SK-N-SH (cell line): ENCODE results near the gene CD81. TPM values are rescaled to one million over a fixed set of nuclear protein-coding genes. Genes with fewer than 3 reads are reported as not detected.

Experiments
- CTCF ChIA-PET: fragments of 300-600, 350-600 bp; formaldehyde crosslinking; extraction: SDS; loops from one replicate; lab custom pipeline; 2021; lab: Yijun Ruan, JAX
- POLR2A ChIA-PET: fragments of 350-600 bp; sonication (Branson Sonifier 250); formaldehyde crosslinking; extraction: SDS; loops from one replicate; lab custom pipeline; 2020; ENCODE audit warnings: antibody characterized with exemption, inconsistent platforms; lab: Yijun Ruan, JAX
- DNase-seq: peaks from one replicate; pipeline ENCODE4 v3.0.0; 2012
- H2AFZ ChIP-seq: fragments of 200-600 bp; sonication (generic); 2 replicates; pipeline ENCODE4 v1.8.1; 2016; ENCODE audit warnings: antibody characterized with exemption, mild to moderate bottlenecking, low read depth
- H3F3A ChIP-seq: fragments of 200-600 bp; sonication (generic); replicated peaks from 2 replicates; pipeline ENCODE3; 2016; ENCODE audit warnings: antibody characterized with exemption, mild to moderate bottlenecking; ENCODE audit not compliant: insufficient read depth
- H3K27ac ChIP-seq, 2 experiments: fragments of 200-500 bp in 1 of 2; fragments of 200-600 bp in 1 of 2; sonication (Bioruptor generic) in 1 of 2; sonication (generic), shearing (Covaris generic) in 1 of 2; 2 replicates each; pipeline versions ENCODE4 v1.5.1 to v1.6.1; 2014 to 2016; ENCODE audit warnings: low read depth in 2 of 2, inconsistent platforms in 1 of 2, low read length in 1 of 2, mild to moderate bottlenecking in 1 of 2, mixed read lengths in 1 of 2
- H3K27me3 ChIP-seq: fragments of 200-600 bp; sonication (generic), shearing (Covaris generic); 2 replicates; pipeline ENCODE4 v1.6.1; 2016; ENCODE audit warnings: mixed run types; ENCODE audit not compliant: insufficient read depth
- H3K36me3 ChIP-seq, 2 experiments: fragments of 200-500 bp in 1 of 2; fragments of 200-600 bp in 1 of 2; sonication (Bioruptor generic) in 1 of 2; sonication (generic) in 1 of 2; replicated peaks in 1 of 2; 2 replicates each; pipeline versions ENCODE3 to v1.5.1; 2014 to 2016; ENCODE audit warnings: low read length in 1 of 2, mild to moderate bottlenecking in 1 of 2; ENCODE audit not compliant: insufficient read depth in 2 of 2, control insufficient read depth in 1 of 2
- H3K4me1 ChIP-seq, 2 experiments: fragments of 200-500 bp in 1 of 2; fragments of 200-600 bp in 1 of 2; sonication (Bioruptor generic) in 1 of 2; sonication (generic), shearing (Covaris generic) in 1 of 2; 2 replicates each; pipeline versions ENCODE4 v1.5.1 to v1.6.1; 2014 to 2016; ENCODE audit warnings: low read depth in 1 of 2, low read length in 1 of 2, mixed run types in 1 of 2; ENCODE audit not compliant: insufficient read depth in 2 of 2, control insufficient read depth in 1 of 2
- H3K4me2 ChIP-seq: fragments of 200-600 bp; sonication (generic), shearing (Covaris generic); 2 replicates; pipeline ENCODE4 v1.6.1; 2017; ENCODE audit warnings: mixed run types
- H3K4me3 ChIP-seq, 2 experiments: fragments of 200-500 bp in 1 of 2; fragments of 200-600 bp in 1 of 2; sonication (Bioruptor generic) in 1 of 2; sonication (generic), shearing (Covaris generic) in 1 of 2; 2 replicates each; pipeline versions ENCODE4 v1.5.1 to v1.8.1; 2014 to 2016; ENCODE audit warnings: low read depth in 2 of 2, inconsistent platforms in 1 of 2, low read length in 1 of 2, mild to moderate bottlenecking in 1 of 2, mixed read lengths in 1 of 2, moderate library complexity in 1 of 2
- H3K79me2 ChIP-seq: fragments of 200-600 bp; sonication (generic); 2 replicates; pipeline ENCODE4 v1.8.1; 2017; ENCODE audit warnings: mild to moderate bottlenecking; ENCODE audit not compliant: insufficient read depth
- H3K9ac ChIP-seq: fragments of 200-600 bp; sonication (generic); 2 replicates; pipeline ENCODE4 v1.6.1; 2017; ENCODE audit warnings: mixed run types
- H3K9me2 ChIP-seq: fragments of 200-600 bp; sonication (generic); 2 replicates; pipeline ENCODE4 v1.6.1; 2017; ENCODE audit warnings: mixed run types
- H3K9me3 ChIP-seq: fragments of 200-600 bp; sonication (generic); 2 replicates; pipeline ENCODE4 v1.6.1; 2017; ENCODE audit warnings: mixed run types, mild to moderate bottlenecking, moderate library complexity
- H4K20me1 ChIP-seq: fragments of 200-600 bp; sonication (generic); 2 replicates; pipeline ENCODE4 v1.6.1; 2017; ENCODE audit warnings: mild to moderate bottlenecking, mixed run types; ENCODE audit not compliant: insufficient read depth
- CHD2 ChIP-seq: fragments of 150-350 bp; IDR thresholded peaks from 2 replicates; pipeline ENCODE4 v1.6.1; 2018; ENCODE audit warnings: low read length; ENCODE audit not compliant: partially characterized antibody
- FOXJ3 ChIP-seq: sonication (generic); formaldehyde crosslinking; IDR thresholded peaks from 2 replicates; pipeline ENCODE4 v1.5.1; 2020; ENCODE audit warnings: mild to moderate bottlenecking, missing genetic modification reagents
- GATA2 ChIP-seq: sonication (generic); formaldehyde crosslinking; IDR thresholded peaks from 2 replicates; pipeline ENCODE4 v1.5.0; 2020; ENCODE audit warnings: mild to moderate bottlenecking, missing genetic modification reagents
- IRF3 ChIP-seq: fragments of 150-350 bp; IDR thresholded peaks from 2 replicates; pipeline ENCODE4 v1.6.1; 2016; ENCODE audit warnings: mild to moderate bottlenecking, low read depth, low read length
- MXI1 ChIP-seq: IDR thresholded peaks from 2 replicates; pipeline ENCODE4 v1.6.1; 2012; ENCODE audit warnings: mild to moderate bottlenecking, low read depth, low read length, improper control_type of control experiment
- NFIC ChIP-seq: IDR thresholded peaks from 2 replicates; pipeline ENCODE4 v1.4.0; 2012; ENCODE audit warnings: borderline replicate concordance
- POLR2AphosphoS5 ChIP-seq: IDR thresholded peaks from 2 replicates; pipeline ENCODE4 v1.6.1; 2012; ENCODE audit warnings: low read depth, low read length
- RCOR1 ChIP-seq: fragments of 150-350 bp; IDR thresholded peaks from 2 replicates; pipeline ENCODE4 v1.6.1; 2017; ENCODE audit warnings: antibody characterized with exemption, low read length
- REST ChIP-seq: IDR thresholded peaks from 2 replicates; pipeline ENCODE4 v1.6.1; 2012; ENCODE audit warnings: mild to moderate bottlenecking, low read depth, low read length, moderate library complexity
- RXRA ChIP-seq: IDR thresholded peaks from 2 replicates; pipeline ENCODE4 v1.4.0; 2012; ENCODE audit warnings: low read depth, mild to moderate bottlenecking, borderline replicate concordance
- ZBTB33 ChIP-seq: IDR thresholded peaks from 2 replicates; pipeline ENCODE4 v1.4.0; 2012; ENCODE audit warnings: low read depth, borderline replicate concordance
- WGBS: methylation state at CpG from one replicate; pipeline ENCODE4 v1.1.6; 2017; ENCODE audit warnings: low lambda C conversion rate; 5-methylcytosine and 5-hydroxymethylcytosine counted together
- polyA plus RNA-seq, 3 experiments: library from polyadenylated mRNA; depleted of rRNA; stranded (reverse); fragments of >200 nt; gene quantifications; 2 replicates each; pipeline ENCODE4 v1.2.3, GENCODE V29; 2012

CD81 gene
- polyA plus RNA-seq, 1 of the 3 experiments (the other 2 are of a cell fraction) = 517 TPM

- TF ChIP-seq ZBTB33 (no peak), FOXJ3 (no peak), MXI1 (no peak), GATA2 (CRISPR knock-in tag) (no peak), POLR2AphosphoS5 (no peak), IRF3 (no peak), RCOR1 (no peak), CHD2 (no peak), NFIC (no peak), REST (no peak), RXRA (no peak)
- Histone ChIP-seq H3K4me2 (no peak overlapping the region), H3K36me3 (no peaks in the 10 kb centered on the region), H3K4me1 (peaks cover 0 to 6% of the 10 kb centered on the region in 2 experiments; a peak in 1 of 4 replicates), H3K27ac (no peak overlapping the region), H3K9me3 (no peaks in the 10 kb centered on the region), H2AFZ (no peak overlapping the region), H3K27me3 (no peaks in the 10 kb centered on the region; the same call in 1 of the 2 replicates), H3K79me2 (no peaks in the 10 kb centered on the region), H4K20me1 (no peaks in the 10 kb centered on the region), H3K4me3 (no peak overlapping the region), H3K9ac (no peak overlapping the region), H3K9me2 (no peaks in the 10 kb centered on the region), H3F3A (no peaks in the 10 kb centered on the region)
- POLR2A ChIA-PET = no interaction called here
- DNase-seq = no peak
- WGBS = 56% methylated on average over 2 of the region's 4 CpGs
- CTCF ChIA-PET = interaction anchor here (0.6 to 3.5 kb wide), 5 partner anchors 13 to 91 kb away, joined by 3 to 42 read pairs (median 6); no protein-coding TSS in a partner anchor
Observed at GRCh38 chr11:2441171-2441570, 64.1 kb downstream of the CD81 start.
